ENCODE data around the gene ARHGEF16.

The ARHGEF16 gene

GRCh38 chr1:3419415-3420204 is 34.9 kb upstream of the ARHGEF16 start:
- POLR2A ChIA-PET, result no interaction called here
- no peak for TF ChIP-seq CTCF (IDR thresholded peaks at IDR 0.05; ENCODE audit: insufficient read depth, low read length, missing control alignments)
- H3K4me3 ChIP-seq (ENCODE audit: low read depth, low read length), result no peak overlapping the region
- CTCF ChIA-PET, result interaction anchor here (1.0 to 1.6 kb wide), 3 partner anchors 10 to 33 kb away, joined by 3 to 4 read pairs (median 4); no protein-coding TSS in a partner anchor
- no peak for DNase-seq (ENCODE audit: low read depth, low spot score)

GRCh38 chr1:3420218-3420951 is 34.1 kb upstream of the ARHGEF16 start:
- no peak for DNase-seq (ENCODE audit: low read depth, low spot score)
- ChIA-PET CTCF (interaction anchor here (1.0 to 1.6 kb wide), 3 partner anchors 11 to 33 kb away, joined by 3 to 4 read pairs (median 4); no protein-coding TSS in a partner anchor), POLR2A (no interaction called here)
- no peak overlapping the region for H3K4me3 ChIP-seq (ENCODE audit: low read depth, low read length)
- no peak for TF ChIP-seq CTCF (IDR thresholded peaks at IDR 0.05; ENCODE audit: insufficient read depth, low read length, missing control alignments)

GRCh38 chr1:3422638-3423037 is 31.8 kb upstream of the ARHGEF16 start:
- POLR2A ChIA-PET, result no interaction called here
- no peak for TF ChIP-seq CTCF (IDR thresholded peaks at IDR 0.05; ENCODE audit: insufficient read depth, low read length, missing control alignments)
- H3K4me3 ChIP-seq (ENCODE audit: low read depth, low read length), result no peak overlapping the region
- CTCF ChIA-PET, result interaction anchor here (1.0 to 3.1 kb wide), 7 partner anchors 26 to 1007 kb away, joined by 3 to 13 read pairs (median 4); no protein-coding TSS in a partner anchor
- DNase-seq (ENCODE audit: low read depth, low spot score), result no peak

- DNase-seq (ENCODE audit: low read depth, low spot score), result no peak
- no peak overlapping the region for H3K4me3 ChIP-seq (ENCODE audit: low read depth, low read length)
- POLR2A ChIA-PET, result no interaction called here
- CTCF ChIA-PET, result interaction anchor here (0.5 to 3.1 kb wide), 12 partner anchors 9 to 1229 kb away, joined by 3 to 13 read pairs (median 4); partner anchors contain the start of gene FAAP20
- no peak for TF ChIP-seq CTCF (IDR thresholded peaks at IDR 0.05; ENCODE audit: insufficient read depth, low read length, missing control alignments)
Measured at GRCh38 chr1:3423245-3423829, 31.1 kb upstream of the ARHGEF16 start.

GRCh38 chr1:3423896-3424611 is 30.4 kb upstream of the ARHGEF16 start:
- no peak for TF ChIP-seq CTCF (IDR thresholded peaks at IDR 0.05; ENCODE audit: insufficient read depth, low read length, missing control alignments)
- no peak overlapping the region for H3K4me3 ChIP-seq (ENCODE audit: low read depth, low read length)
- ChIA-PET POLR2A (no interaction called here), CTCF (interaction anchor here (0.7 to 3.1 kb wide), 22 partner anchors 8 to 1229 kb away, joined by 3 to 13 read pairs (median 4); partner anchors contain the start of gene FAAP20)
- no peak for DNase-seq (ENCODE audit: low read depth, low spot score)
